Measurements from ENCODE around the gene ZDHHC24. TPM values are rescaled to one million over a fixed set of nuclear protein-coding genes. Genes with fewer than 3 reads are reported as not detected.
A peak's percentile ranks its signal among the peaks of the same experiment; 100 is the strongest.

Gene ZDHHC24
- polyA plus RNA-seq, 1 experiment, result 11.9 TPM

DNA sequence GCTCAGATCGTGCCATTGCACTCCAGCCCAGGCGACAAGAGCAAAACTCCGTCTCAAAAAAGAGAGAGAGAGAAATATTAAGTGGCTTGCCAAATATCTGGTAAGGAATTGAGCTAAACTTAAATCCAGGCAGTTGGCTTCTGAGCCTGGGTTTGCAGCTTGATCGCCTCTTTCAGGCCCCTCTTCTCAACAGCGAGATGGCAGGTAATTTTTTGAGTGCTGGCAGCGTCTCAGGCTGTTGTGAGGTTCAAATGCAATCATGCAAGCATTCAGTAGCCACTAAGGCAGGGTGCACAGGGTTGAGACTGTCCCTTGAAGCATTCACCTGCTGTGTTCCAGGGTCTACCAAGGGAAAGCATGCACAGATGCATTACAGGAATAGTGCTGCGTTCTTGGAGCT lies 23.2 kb upstream of the ZDHHC24 start:
- no peaks in the 10 kb centered on the region for H3K27me3 ChIP-seq (ENCODE audit: control insufficient read depth, insufficient read depth, low read length)
- TF ChIP-seq, protein P1, sequence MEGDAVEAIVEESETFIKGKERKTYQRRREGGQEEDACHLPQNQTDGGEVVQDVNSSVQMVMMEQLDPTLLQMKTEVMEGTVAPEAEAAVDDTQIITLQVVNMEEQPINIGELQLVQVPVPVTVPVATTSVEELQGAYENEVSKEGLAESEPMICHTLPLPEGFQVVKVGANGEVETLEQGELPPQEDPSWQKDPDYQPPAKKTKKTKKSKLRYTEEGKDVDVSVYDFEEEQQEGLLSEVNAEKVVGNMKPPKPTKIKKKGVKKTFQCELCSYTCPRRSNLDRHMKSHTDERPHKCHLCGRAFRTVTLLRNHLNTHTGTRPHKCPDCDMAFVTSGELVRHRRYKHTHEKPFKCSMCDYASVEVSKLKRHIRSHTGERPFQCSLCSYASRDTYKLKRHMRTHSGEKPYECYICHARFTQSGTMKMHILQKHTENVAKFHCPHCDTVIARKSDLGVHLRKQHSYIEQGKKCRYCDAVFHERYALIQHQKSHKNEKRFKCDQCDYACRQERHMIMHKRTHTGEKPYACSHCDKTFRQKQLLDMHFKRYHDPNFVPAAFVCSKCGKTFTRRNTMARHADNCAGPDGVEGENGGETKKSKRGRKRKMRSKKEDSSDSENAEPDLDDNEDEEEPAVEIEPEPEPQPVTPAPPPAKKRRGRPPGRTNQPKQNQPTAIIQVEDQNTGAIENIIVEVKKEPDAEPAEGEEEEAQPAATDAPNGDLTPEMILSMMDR (IDR thresholded peaks at IDR 0.05; ENCODE audit: insufficient read depth, low read depth, low read length), result no peak
- CTCF ChIA-PET, result interaction anchor here (1.5 to 3.3 kb wide), 5 partner anchors 9 to 113 kb away, joined by 4 to 18 read pairs (median 7); partner anchors contain the start of genes ACTN3, RBM4B and ZDHHC24
- H3K4me3 ChIP-seq (ENCODE audit: low read depth, low read length), result no peak overlapping the region
- POLR2A ChIA-PET, result no interaction called here
- no peak for DNase-seq (ENCODE audit: low read depth)
- H3K36me3 ChIP-seq (ENCODE audit: control insufficient read depth, insufficient read depth, low read length), result peaks cover 3% of the 10 kb centered on the region

DNA sequence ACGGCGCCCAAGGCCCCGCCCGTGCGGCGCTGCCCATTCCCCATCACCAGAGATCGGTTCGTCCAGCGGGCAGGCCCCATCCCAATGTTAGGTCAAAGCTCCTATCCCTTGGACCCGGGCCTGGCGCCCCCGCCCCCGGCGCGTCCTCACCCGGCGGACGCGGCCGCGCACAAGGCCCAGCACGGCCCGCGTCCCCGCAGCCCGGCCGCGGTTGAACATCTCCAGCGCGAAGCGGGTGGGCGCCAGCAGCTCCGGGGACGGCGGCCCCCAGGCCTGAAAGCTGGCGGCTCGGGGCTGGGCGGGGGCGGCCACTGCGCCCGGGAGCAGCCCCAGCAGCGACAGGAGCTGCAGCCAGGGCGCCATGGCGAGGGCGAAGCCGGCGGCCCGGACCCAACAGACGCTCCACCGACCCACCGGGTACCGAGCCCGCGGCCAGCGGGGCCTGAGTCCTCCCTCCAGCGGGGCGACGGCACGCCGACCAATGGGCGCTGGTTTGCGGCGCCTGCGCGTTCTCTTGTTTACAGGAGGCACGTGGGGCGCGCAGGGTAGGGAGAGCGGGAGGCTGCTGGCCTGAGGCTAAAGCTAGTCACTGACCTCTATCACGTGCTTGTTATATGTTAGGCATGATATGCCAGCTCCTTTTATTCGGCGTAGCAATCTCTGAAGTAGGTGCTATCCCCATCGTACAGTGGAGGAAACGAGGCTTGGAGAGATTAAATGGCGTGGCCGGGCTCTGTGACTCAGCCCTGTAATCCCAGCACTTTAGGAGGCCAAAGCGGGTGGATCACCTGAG lies 22.5 kb upstream of the ZDHHC24 start, which contains the start of gene CTSF:
CTSF (minus strand) TSS at position 483 of the 793 bp plus-strand sequence; CDS start at position 363, 120 bp downstream.
- peaks cover 3% of the 10 kb centered on the region for H3K36me3 ChIP-seq (ENCODE audit: control insufficient read depth, insufficient read depth, low read length)
- ChIA-PET POLR2A (no interaction called here), CTCF (interaction anchor here (1.0 to 3.3 kb wide), 6 partner anchors 10 to 127 kb away, joined by 3 to 18 read pairs (median 6); partner anchors contain the start of genes ACTN3, RBM4B and ZDHHC24)
- no peaks in the 10 kb centered on the region for H3K27me3 ChIP-seq (ENCODE audit: control insufficient read depth, insufficient read depth, low read length)
- TF ChIP-seq, protein P1 (IDR thresholded peaks at IDR 0.05; ENCODE audit: insufficient read depth, low read depth, low read length), result no peak
- no peak for DNase-seq (ENCODE audit: low read depth)
- H3K4me3 ChIP-seq (ENCODE audit: low read depth, low read length), result peak within 1 kb of the TSS; percentile 45

DNA sequence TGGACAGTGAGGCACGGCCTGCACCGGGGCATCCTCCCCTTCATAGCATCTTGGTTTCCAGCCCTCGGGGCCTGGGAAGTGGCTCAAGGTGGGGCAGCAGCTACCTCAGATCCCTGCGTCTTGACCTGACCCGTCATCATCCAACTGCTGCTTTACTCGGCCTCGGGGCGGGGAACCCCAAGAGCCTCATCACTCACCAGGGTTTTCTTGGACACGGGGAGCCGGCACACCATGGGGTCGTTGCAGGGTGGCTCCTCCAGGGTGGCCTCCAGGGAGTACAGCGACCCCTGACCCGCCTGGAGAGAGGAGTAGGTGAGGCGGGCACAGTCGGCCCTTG lies 21.9 kb upstream of the ZDHHC24 start:
- POLR2A ChIA-PET, result no interaction called here

DNA sequence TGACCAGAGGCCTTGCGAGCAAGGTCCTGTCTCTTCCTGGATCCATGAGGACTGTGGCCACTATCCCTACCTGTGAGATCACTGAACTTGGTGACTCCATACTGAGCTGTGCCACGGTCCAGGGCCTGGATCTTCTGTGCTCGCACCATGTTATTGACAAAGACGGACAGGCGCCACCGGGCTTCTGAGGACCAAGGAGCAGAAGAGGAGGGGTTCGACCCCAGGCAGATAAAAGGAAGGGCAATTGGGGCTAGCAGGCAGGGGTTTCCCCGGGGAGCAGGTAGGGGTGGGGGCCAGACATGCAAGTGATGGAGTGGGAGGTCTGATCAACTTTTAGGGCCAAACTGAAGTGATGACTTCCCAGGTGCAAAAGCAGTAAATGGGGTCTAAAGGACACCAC lies 20.4 kb upstream of the ZDHHC24 start:
- H3K36me3 ChIP-seq (ENCODE audit: control insufficient read depth, insufficient read depth, low read length), result peaks cover 3% of the 10 kb centered on the region
- H3K27me3 ChIP-seq (ENCODE audit: control insufficient read depth, insufficient read depth, low read length), result no peaks in the 10 kb centered on the region
- ChIA-PET CTCF (no interaction called here), POLR2A (no interaction called here)
- no peak for DNase-seq (ENCODE audit: low read depth)
- H3K4me3 ChIP-seq (ENCODE audit: low read depth, low read length), result no peak overlapping the region
- TF ChIP-seq, protein P1 (IDR thresholded peaks at IDR 0.05; ENCODE audit: insufficient read depth, low read depth, low read length), result no peak

More for the DNA sequence above, 21.9 kb upstream of the ZDHHC24 start:
- CTCF ChIA-PET, result interaction anchor here (1.0 to 3.3 kb wide), 3 partner anchors 10 to 128 kb away, joined by 3 to 18 read pairs (median 11); partner anchors contain the start of gene RBM4B
- TF ChIP-seq, protein P1 (IDR thresholded peaks at IDR 0.05; ENCODE audit: insufficient read depth, low read depth, low read length), result no peak
- DNase-seq (ENCODE audit: low read depth), result no peak
- Histone ChIP-seq H3K27me3 (ENCODE audit: control insufficient read depth, insufficient read depth, low read length) (no peaks in the 10 kb centered on the region), H3K4me3 (ENCODE audit: low read depth, low read length) (peak overlapping the region; percentile 45), H3K36me3 (ENCODE audit: control insufficient read depth, insufficient read depth, low read length) (peaks cover 3% of the 10 kb centered on the region)

DNA sequence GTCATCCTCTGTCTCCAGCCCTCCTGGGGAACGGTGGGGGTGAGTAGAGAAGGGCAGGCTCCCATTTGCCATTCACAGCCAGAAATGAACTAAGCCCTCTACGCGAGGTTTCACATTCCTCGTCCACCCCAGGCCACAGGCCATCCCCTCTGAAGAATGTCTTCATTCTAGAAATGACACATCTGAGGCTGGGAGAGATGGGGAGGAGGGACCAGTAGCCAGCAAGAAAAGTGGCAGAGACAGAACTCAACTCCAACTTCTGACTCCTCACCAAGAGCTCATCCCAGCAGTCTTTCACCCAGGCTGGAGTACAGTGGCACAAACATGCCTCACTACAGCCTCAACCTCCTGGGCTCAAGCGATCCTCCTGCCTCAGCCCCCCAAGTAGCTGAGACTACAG lies 19.1 kb upstream of the ZDHHC24 start:
- Histone ChIP-seq H3K4me3 (ENCODE audit: low read depth, low read length) (no peak overlapping the region), H3K27me3 (ENCODE audit: control insufficient read depth, insufficient read depth, low read length) (no peaks in the 10 kb centered on the region; the same call in 1 of the 2 replicates), H3K36me3 (ENCODE audit: control insufficient read depth, insufficient read depth, low read length) (peaks cover 3% of the 10 kb centered on the region)
- no peak for DNase-seq (ENCODE audit: low read depth)
- ChIA-PET CTCF (interaction anchor here (0.7 to 1.5 kb wide), 2 partner anchors 13 to 130 kb away, joined by 3 to 5 read pairs; no protein-coding TSS in a partner anchor), POLR2A (no interaction called here)
- TF ChIP-seq, protein P1 (IDR thresholded peaks at IDR 0.05; ENCODE audit: insufficient read depth, low read depth, low read length), result no peak
